HepG2 (cell line): ENCODE results near the gene MPC1. TPM values are rescaled to one million over a fixed set of nuclear protein-coding genes. Genes with fewer than 3 reads are reported as not detected.

Experiments
- KDM1A ChIP-seq: IDR thresholded peaks from 2 replicates; pipeline ENCODE4 v1.6.1; 2016; ENCODE audit warnings: missing compliant biosample characterization
- MED8 ChIP-seq: sonication (generic); formaldehyde crosslinking; IDR thresholded peaks from 2 replicates; pipeline ENCODE4 v1.8.1; 2023; ENCODE audit warnings: mild to moderate bottlenecking, missing genetic modification reagents; ENCODE audit not compliant: insufficient replicate concordance
- NBN ChIP-seq: fragments of 450-650 bp; conservative IDR thresholded peaks from 2 replicates; pipeline ENCODE4 v1.6.1; 2017
- SIX4 ChIP-seq: sonication (generic); formaldehyde crosslinking; IDR thresholded peaks from 2 replicates; pipeline ENCODE4 v1.4.0; 2020; ENCODE audit warnings: missing genetic modification reagents
- TBX3 ChIP-seq: fragments of 450-650 bp; IDR thresholded peaks from 2 replicates; pipeline ENCODE4 v1.6.1; 2017; ENCODE audit warnings: antibody characterized with exemption, mild to moderate bottlenecking, inconsistent platforms, borderline replicate concordance
- ZBTB38 ChIP-seq: sonication (generic); formaldehyde crosslinking; IDR thresholded peaks from 2 replicates; pipeline ENCODE4 v1.5.1; 2020; ENCODE audit warnings: mild to moderate bottlenecking, missing genetic modification reagents
- ZNF619 ChIP-seq: sonication (generic); formaldehyde crosslinking; IDR thresholded peaks from 2 replicates; pipeline ENCODE4 v1.4.0; 2020; ENCODE audit warnings: mild to moderate bottlenecking, missing genetic modification reagents
- ZNF816 ChIP-seq: sonication (generic); formaldehyde crosslinking; IDR thresholded peaks from 2 replicates; pipeline ENCODE4 v1.8.0; 2022; ENCODE audit warnings: missing genetic modification reagents, mild to moderate bottlenecking, borderline replicate concordance
- polyA plus RNA-seq, 8 experiments: library from polyadenylated mRNA; depleted of rRNA in 3 of 8; stranded (reverse) in 7 of 8; unstranded in 1 of 8; fragments of >200 nt; fragmentation: Illumina TruSeq in 4 of 8; extraction: Trizol in 4 of 8; gene quantifications; 2 replicates each; pipeline versions ENCODE4 v1.2.1 to v1.2.3, GENCODE V29; 2011 to 2016; ENCODE audit warnings: low read depth in 4 of 8, missing spikeins in 1 of 8, mixed read lengths in 1 of 8; ENCODE audit not compliant: insufficient read depth in 1 of 8
- total RNA-seq, 5 experiments: library from RNA; depleted of rRNA; stranded (reverse); fragments of >200 nt; fragmentation: Illumina TruSeq; extraction: Trizol; gene quantifications; 2 replicates each; pipeline ENCODE4 v1.2.3, GENCODE V29; 2016; ENCODE audit warnings: low read depth in 1 of 5
- TF ChIP-seq, protein P1 (sequence below): sonication (generic); formaldehyde crosslinking; IDR thresholded peaks from 2 replicates; pipeline ENCODE4 v1.5.0; 2020; ENCODE audit warnings: mild to moderate bottlenecking, missing genetic modification reagents, borderline replicate concordance
- TF ChIP-seq, protein P2 (sequence below): IDR thresholded peaks from 2 replicates; pipeline ENCODE4 v1.6.1; 2016; ENCODE audit warnings: low read depth, missing genetic modification reagents, missing compliant biosample characterization

MPC1 gene
- total and polyA plus RNA-seq, 2 of the 13 experiments (the other 11 are each of a cell fraction or from before 2014, with no cell fraction given): 189 to 214 TPM

DNA sequence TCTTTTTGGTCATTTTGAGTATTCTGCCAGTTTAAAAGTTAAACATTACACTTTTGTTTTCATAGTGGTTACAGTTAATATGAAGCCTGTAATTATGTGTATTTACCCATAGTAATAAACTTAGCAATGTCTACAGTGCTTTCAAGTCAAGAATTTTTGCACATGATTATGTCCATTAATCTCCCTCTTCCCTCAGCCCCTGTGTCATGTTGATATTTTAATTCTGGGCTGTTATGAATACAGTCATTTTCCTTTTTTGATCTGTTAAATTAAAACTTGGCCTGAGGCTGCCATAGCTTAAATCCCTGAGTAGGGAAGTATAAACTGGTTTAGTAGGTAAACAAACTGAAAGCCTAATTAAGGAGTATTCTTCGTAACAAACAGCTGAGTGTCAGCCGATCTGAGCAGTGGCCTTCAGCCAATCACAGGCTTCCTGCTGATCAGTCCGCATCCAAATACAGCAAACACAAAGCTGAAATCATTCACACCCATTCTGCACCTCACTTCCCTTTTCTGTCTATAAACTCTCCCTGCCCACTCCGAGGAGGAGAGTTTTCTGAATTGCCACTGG, 30.9 kb downstream of the MPC1 start (continued):
- TF ChIP-seq TBX3 (peak; percentile 53; the same call in 1 of the 2 replicates), SIX4 (CRISPR knock-in tag) (peak; percentile 11; the same call in 1 of the 2 replicates), ZBTB38 (CRISPR knock-in tag) (peak; percentile 59; the same call in 1 of the 2 replicates), MED8 (CRISPR knock-in tag) (no peak), KDM1A (CRISPR knock-in tag) (no peak), NBN (no peak), ZNF816 (CRISPR knock-in tag) (peak; percentile 40; the same call in 1 of the 2 replicates), ZNF619 (CRISPR knock-in tag) (no peak)
- TF ChIP-seq, protein P1, sequence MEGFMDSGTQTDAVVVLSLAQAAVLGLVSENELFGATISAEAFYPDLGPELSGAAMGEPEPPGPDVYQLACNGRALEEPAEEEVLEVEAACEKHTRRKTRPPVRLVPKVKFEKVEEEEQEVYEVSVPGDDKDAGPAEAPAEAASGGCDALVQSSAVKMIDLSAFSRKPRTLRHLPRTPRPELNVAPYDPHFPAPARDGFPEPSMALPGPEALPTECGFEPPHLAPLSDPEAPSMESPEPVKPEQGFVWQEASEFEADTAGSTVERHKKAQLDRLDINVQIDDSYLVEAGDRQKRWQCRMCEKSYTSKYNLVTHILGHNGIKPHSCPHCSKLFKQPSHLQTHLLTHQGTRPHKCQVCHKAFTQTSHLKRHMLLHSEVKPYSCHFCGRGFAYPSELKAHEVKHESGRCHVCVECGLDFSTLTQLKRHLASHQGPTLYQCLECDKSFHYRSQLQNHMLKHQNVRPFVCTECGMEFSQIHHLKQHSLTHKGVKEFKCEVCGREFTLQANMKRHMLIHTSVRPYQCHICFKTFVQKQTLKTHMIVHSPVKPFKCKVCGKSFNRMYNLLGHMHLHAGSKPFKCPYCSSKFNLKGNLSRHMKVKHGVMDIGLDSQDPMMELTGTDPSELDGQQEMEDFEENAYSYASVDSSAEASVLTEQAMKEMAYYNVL (CRISPR knock-in tag): no peak
- TF ChIP-seq, protein P2, sequence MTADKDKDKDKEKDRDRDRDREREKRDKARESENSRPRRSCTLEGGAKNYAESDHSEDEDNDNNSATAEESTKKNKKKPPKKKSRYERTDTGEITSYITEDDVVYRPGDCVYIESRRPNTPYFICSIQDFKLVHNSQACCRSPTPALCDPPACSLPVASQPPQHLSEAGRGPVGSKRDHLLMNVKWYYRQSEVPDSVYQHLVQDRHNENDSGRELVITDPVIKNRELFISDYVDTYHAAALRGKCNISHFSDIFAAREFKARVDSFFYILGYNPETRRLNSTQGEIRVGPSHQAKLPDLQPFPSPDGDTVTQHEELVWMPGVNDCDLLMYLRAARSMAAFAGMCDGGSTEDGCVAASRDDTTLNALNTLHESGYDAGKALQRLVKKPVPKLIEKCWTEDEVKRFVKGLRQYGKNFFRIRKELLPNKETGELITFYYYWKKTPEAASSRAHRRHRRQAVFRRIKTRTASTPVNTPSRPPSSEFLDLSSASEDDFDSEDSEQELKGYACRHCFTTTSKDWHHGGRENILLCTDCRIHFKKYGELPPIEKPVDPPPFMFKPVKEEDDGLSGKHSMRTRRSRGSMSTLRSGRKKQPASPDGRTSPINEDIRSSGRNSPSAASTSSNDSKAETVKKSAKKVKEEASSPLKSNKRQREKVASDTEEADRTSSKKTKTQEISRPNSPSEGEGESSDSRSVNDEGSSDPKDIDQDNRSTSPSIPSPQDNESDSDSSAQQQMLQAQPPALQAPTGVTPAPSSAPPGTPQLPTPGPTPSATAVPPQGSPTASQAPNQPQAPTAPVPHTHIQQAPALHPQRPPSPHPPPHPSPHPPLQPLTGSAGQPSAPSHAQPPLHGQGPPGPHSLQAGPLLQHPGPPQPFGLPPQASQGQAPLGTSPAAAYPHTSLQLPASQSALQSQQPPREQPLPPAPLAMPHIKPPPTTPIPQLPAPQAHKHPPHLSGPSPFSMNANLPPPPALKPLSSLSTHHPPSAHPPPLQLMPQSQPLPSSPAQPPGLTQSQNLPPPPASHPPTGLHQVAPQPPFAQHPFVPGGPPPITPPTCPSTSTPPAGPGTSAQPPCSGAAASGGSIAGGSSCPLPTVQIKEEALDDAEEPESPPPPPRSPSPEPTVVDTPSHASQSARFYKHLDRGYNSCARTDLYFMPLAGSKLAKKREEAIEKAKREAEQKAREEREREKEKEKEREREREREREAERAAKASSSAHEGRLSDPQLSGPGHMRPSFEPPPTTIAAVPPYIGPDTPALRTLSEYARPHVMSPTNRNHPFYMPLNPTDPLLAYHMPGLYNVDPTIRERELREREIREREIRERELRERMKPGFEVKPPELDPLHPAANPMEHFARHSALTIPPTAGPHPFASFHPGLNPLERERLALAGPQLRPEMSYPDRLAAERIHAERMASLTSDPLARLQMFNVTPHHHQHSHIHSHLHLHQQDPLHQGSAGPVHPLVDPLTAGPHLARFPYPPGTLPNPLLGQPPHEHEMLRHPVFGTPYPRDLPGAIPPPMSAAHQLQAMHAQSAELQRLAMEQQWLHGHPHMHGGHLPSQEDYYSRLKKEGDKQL (CRISPR knock-in tag): peak; percentile 55; the same call in 1 of the 2 replicates
- TF ChIP-seq, all 625 proteins: peak for 80
